ENCODE results near the gene LIN37.

The LIN37 gene

GRCh38 chr19:35732540-35733179, 15.7 kb upstream of the LIN37 start:
- Histone ChIP-seq H3K4me2 (no peak overlapping the region), H3K27me3 (ENCODE audit: insufficient read depth, low read depth) (no peaks in the 10 kb centered on the region), H3K4me1 (ENCODE audit: low read depth, poor library complexity, severe bottlenecking) (peaks cover 5% of the 10 kb centered on the region), H3K4me3 (IDR thresholded peaks at IDR 0.05; ENCODE audit: insufficient read depth, low read depth, low read length) (no peak overlapping the region), H2AFZ (ENCODE audit: low read depth) (no peak overlapping the region), H3K27ac (no peak overlapping the region), H4K20me1 (ENCODE audit: insufficient read depth) (no peaks in the 10 kb centered on the region), H3K9ac (no peak overlapping the region), H3K36me3 (ENCODE audit: insufficient read depth) (0 out of 2 replicates have a peak, but pooled peaks cover 5% of the 10 kb centered on the region), H3K79me2 (ENCODE audit: insufficient read depth, low read depth) (no peaks in the 10 kb centered on the region)
- TF ChIP-seq, protein P1, sequence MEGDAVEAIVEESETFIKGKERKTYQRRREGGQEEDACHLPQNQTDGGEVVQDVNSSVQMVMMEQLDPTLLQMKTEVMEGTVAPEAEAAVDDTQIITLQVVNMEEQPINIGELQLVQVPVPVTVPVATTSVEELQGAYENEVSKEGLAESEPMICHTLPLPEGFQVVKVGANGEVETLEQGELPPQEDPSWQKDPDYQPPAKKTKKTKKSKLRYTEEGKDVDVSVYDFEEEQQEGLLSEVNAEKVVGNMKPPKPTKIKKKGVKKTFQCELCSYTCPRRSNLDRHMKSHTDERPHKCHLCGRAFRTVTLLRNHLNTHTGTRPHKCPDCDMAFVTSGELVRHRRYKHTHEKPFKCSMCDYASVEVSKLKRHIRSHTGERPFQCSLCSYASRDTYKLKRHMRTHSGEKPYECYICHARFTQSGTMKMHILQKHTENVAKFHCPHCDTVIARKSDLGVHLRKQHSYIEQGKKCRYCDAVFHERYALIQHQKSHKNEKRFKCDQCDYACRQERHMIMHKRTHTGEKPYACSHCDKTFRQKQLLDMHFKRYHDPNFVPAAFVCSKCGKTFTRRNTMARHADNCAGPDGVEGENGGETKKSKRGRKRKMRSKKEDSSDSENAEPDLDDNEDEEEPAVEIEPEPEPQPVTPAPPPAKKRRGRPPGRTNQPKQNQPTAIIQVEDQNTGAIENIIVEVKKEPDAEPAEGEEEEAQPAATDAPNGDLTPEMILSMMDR (conservative IDR thresholded peaks at IDR 0.05; ENCODE audit: low read depth, low read length) = no peak

GRCh38 chr19:35733180-35734125, 14.9 kb upstream of the LIN37 start:
- Histone ChIP-seq H3K4me1 (ENCODE audit: low read depth, poor library complexity, severe bottlenecking) (peaks cover 5% of the 10 kb centered on the region), H3K79me2 (ENCODE audit: insufficient read depth, low read depth) (no peaks in the 10 kb centered on the region), H3K4me2 (no peak overlapping the region), H2AFZ (ENCODE audit: low read depth) (no peak overlapping the region), H3K27ac (no peak overlapping the region), H4K20me1 (ENCODE audit: insufficient read depth) (no peaks in the 10 kb centered on the region), H3K36me3 (ENCODE audit: insufficient read depth) (0 out of 2 replicates have a peak, but pooled peaks cover 5% of the 10 kb centered on the region), H3K9ac (no peak overlapping the region), H3K4me3 (IDR thresholded peaks at IDR 0.05; ENCODE audit: insufficient read depth, low read depth, low read length) (no peak overlapping the region), H3K27me3 (ENCODE audit: insufficient read depth, low read depth) (no peaks in the 10 kb centered on the region)
- TF ChIP-seq, protein P1 (conservative IDR thresholded peaks at IDR 0.05; ENCODE audit: low read depth, low read length) = no peak

GRCh38 chr19:35734273-35734672, 14.1 kb upstream of the LIN37 start:
- no peak overlapping the region for H3K4me3 ChIP-seq (IDR thresholded peaks at IDR 0.05; ENCODE audit: insufficient read depth, low read depth, low read length)
- no peaks in the 10 kb centered on the region for H3K79me2 ChIP-seq (ENCODE audit: insufficient read depth, low read depth)
- 0 out of 2 replicates have a peak, but pooled peaks cover 5% of the 10 kb centered on the region for H3K36me3 ChIP-seq (ENCODE audit: insufficient read depth)
- no peak overlapping the region for H3K27ac ChIP-seq
- H3K4me1 ChIP-seq (ENCODE audit: low read depth, poor library complexity, severe bottlenecking) = peaks cover 5% of the 10 kb centered on the region
- H3K27me3 ChIP-seq (ENCODE audit: insufficient read depth, low read depth) = no peaks in the 10 kb centered on the region
- H3K4me2 ChIP-seq = no peak overlapping the region
- TF ChIP-seq, protein P1 (conservative IDR thresholded peaks at IDR 0.05; ENCODE audit: low read depth, low read length) = no peak
- H2AFZ ChIP-seq (ENCODE audit: low read depth) = no peak overlapping the region
- H4K20me1 ChIP-seq (ENCODE audit: insufficient read depth) = no peaks in the 10 kb centered on the region
- no peak overlapping the region for H3K9ac ChIP-seq

- 0 out of 2 replicates have a peak, but pooled peaks cover 5% of the 10 kb centered on the region for H3K36me3 ChIP-seq (ENCODE audit: insufficient read depth)
- TF ChIP-seq, protein P1 (conservative IDR thresholded peaks at IDR 0.05; ENCODE audit: low read depth, low read length) = no peak
- H3K4me3 ChIP-seq (IDR thresholded peaks at IDR 0.05; ENCODE audit: insufficient read depth, low read depth, low read length) = no peak overlapping the region
- H3K9ac ChIP-seq = no peak overlapping the region
- no peak overlapping the region for H3K4me2 ChIP-seq
- no peaks in the 10 kb centered on the region for H4K20me1 ChIP-seq (ENCODE audit: insufficient read depth)
- no peak overlapping the region for H2AFZ ChIP-seq (ENCODE audit: low read depth)
- H3K4me1 ChIP-seq (ENCODE audit: low read depth, poor library complexity, severe bottlenecking) = peaks cover 9% of the 10 kb centered on the region
- no peaks in the 10 kb centered on the region for H3K27me3 ChIP-seq (ENCODE audit: insufficient read depth, low read depth)
- H3K27ac ChIP-seq = no peak overlapping the region
- H3K79me2 ChIP-seq (ENCODE audit: insufficient read depth, low read depth) = no peaks in the 10 kb centered on the region
These were observed 13.5 kb upstream of the LIN37 start for GRCh38 chr19:35734889-35735288.

Measured in KMS-11 (cell line).